ENCODE measurements around the gene HLA-DQA2. TPM values are rescaled to one million over a fixed set of nuclear protein-coding genes. Genes with fewer than 3 reads are reported as not detected.

Gene HLA-DQA2
- total and polyA plus RNA-seq, 2 experiments from 2014 or later = not detected

- TF ChIP-seq REST (IDR thresholded peaks at IDR 0.05; ENCODE audit: unreplicated experiment) (no peak), JUNB (IDR thresholded peaks at IDR 0.05; ENCODE audit: unreplicated experiment) (no peak), EZH2 (IDR thresholded peaks at IDR 0.05; ENCODE audit: low read depth, unreplicated experiment) (no peak), EZH2phosphoT487 (IDR thresholded peaks at IDR 0.05; ENCODE audit: unreplicated experiment) (no peak), STAT1 (IDR thresholded peaks at IDR 0.05; ENCODE audit: unreplicated experiment) (no peak)
Measured at GRCh38 chr6:32718879-32719278, 22.3 kb upstream of the HLA-DQA2 start (continued).

GRCh38 chr6:32738126-32738525, 3.1 kb upstream of the HLA-DQA2 start:
- ATAC-seq = no peak
- no peaks in the 10 kb centered on the region for H3K79me2 ChIP-seq (replicated peaks; ENCODE audit: insufficient read depth)
- Mint-ChIP-seq H3K4me3 (no peak overlapping the region), H3K4me1 (no peaks in the 10 kb centered on the region), H3K27ac (no peak overlapping the region), H3K27me3 (ENCODE audit: insufficient read depth, low read depth, poor library complexity) (peaks cover 3% of the 10 kb centered on the region), H3K36me3 (ENCODE audit: low read depth) (no peaks in the 10 kb centered on the region), H3K9me3 (no peaks in the 10 kb centered on the region)
- H3K27ac ChIP-seq (ENCODE audit: low read depth) = no peak overlapping the region
- H3K9me2 ChIP-seq (ENCODE audit: insufficient read depth) = no peaks in the 10 kb centered on the region
- H3K27me3 ChIP-seq (ENCODE audit: insufficient read depth) = no peaks in the 10 kb centered on the region
- H2AFZ ChIP-seq = no peak overlapping the region
- H3K4me1 ChIP-seq (ENCODE audit: insufficient read depth) = no peaks in the 10 kb centered on the region
- no peak overlapping the region for H3K4me2 ChIP-seq
- no peaks in the 10 kb centered on the region for H3K36me3 ChIP-seq (ENCODE audit: insufficient read depth)
- no peak overlapping the region for H3K4me3 ChIP-seq
- no peaks in the 10 kb centered on the region for H4K20me1 ChIP-seq (replicated peaks; ENCODE audit: insufficient read depth)
- no peaks in the 10 kb centered on the region for H3F3A ChIP-seq (replicated peaks; ENCODE audit: low read depth)
- DNase-seq (ENCODE audit: low spot score) = no peak
- TF ChIP-seq ZNF462 (CRISPR knock-in tag; IDR thresholded peaks at IDR 0.05) (no peak), CREB1 (CRISPR knock-in tag; IDR thresholded peaks at IDR 0.05; ENCODE audit: low read depth) (no peak), EZH2phosphoT487 (IDR thresholded peaks at IDR 0.05; ENCODE audit: unreplicated experiment) (no peak), CTCF (conservative IDR thresholded peaks at IDR 0.05; ENCODE audit: low read depth in 2 of 2) (no peak), POLR2AphosphoS5 (IDR thresholded peaks at IDR 0.05; ENCODE audit: low read depth) (no peak), STAT1 (IDR thresholded peaks at IDR 0.05; ENCODE audit: unreplicated experiment) (no peak), EZH2 (IDR thresholded peaks at IDR 0.05; ENCODE audit: low read depth, unreplicated experiment) (no peak), REST (IDR thresholded peaks at IDR 0.05; ENCODE audit: unreplicated experiment) (no peak)

All from GM23338 (cell line).